HEK293 (cell line): Measurements from ENCODE around the gene FASTK.

Experiments used
- GFI1B ChIP-seq: fragments of 450-650 bp; formaldehyde crosslinking; IDR thresholded peaks from 2 replicates; pipeline ENCODE4 v1.5.1; 2016; ENCODE audit warnings: missing biosample characterization, missing genetic modification characterization
- HIC1 ChIP-seq: fragments of 450-650 bp; formaldehyde crosslinking; IDR thresholded peaks from 2 replicates; pipeline ENCODE4 v1.5.1; 2016; ENCODE audit warnings: missing biosample characterization, missing genetic modification characterization
- KLF10 ChIP-seq: fragments of 450-650 bp; IDR thresholded peaks from 2 replicates; pipeline ENCODE4 v1.5.1; 2018; ENCODE audit warnings: missing biosample characterization, mild to moderate bottlenecking, missing genetic modification characterization
- KLF7 ChIP-seq: fragments of 450-650 bp; formaldehyde crosslinking; IDR thresholded peaks from 2 replicates; pipeline ENCODE4 v1.5.1; 2016; ENCODE audit warnings: missing biosample characterization, missing genetic modification characterization, borderline replicate concordance
- MEIS1 ChIP-seq: sonication (generic); formaldehyde crosslinking; IDR thresholded peaks from 2 replicates; pipeline ENCODE4 v1.8.1; 2022; ENCODE audit warnings: missing genetic modification reagents, mild to moderate bottlenecking, borderline replicate concordance
- PATZ1 ChIP-seq: fragments of 450-650 bp; formaldehyde crosslinking; IDR thresholded peaks from 2 replicates; pipeline ENCODE4 v1.5.1; 2016; ENCODE audit warnings: missing biosample characterization, missing genetic modification characterization
- PRDM4 ChIP-seq: fragments of 450-650 bp; formaldehyde crosslinking; IDR thresholded peaks from 2 replicates; pipeline ENCODE4 v1.5.1; 2017; ENCODE audit warnings: missing biosample characterization, missing genetic modification characterization
- SETDB1 ChIP-seq: IDR thresholded peaks from one replicate; pipeline ENCODE4 v1.6.1; 2017; ENCODE audit warnings: mild to moderate bottlenecking, low read length, moderate library complexity, mixed read lengths; ENCODE audit not compliant: insufficient read length
- TRIM28 ChIP-seq: IDR thresholded peaks from 2 replicates; pipeline ENCODE4 v1.6.1; 2011; ENCODE audit warnings: low read length, control low read depth, borderline replicate concordance
- ZBTB17 ChIP-seq: fragments of 450-650 bp; formaldehyde crosslinking; IDR thresholded peaks from 2 replicates; pipeline ENCODE4 v1.5.1; 2016; ENCODE audit warnings: missing biosample characterization, missing genetic modification characterization
- ZFP41 ChIP-seq: fragments of 450-650 bp; formaldehyde crosslinking; IDR thresholded peaks from 2 replicates; pipeline ENCODE4 v1.5.1; 2016; ENCODE audit warnings: missing biosample characterization, missing genetic modification characterization, borderline replicate concordance
- ZIC2 ChIP-seq: fragments of 450-650 bp; formaldehyde crosslinking; IDR thresholded peaks from 2 replicates; pipeline ENCODE4 v1.5.1; 2016; ENCODE audit warnings: missing biosample characterization, missing genetic modification characterization
- ZNF157 ChIP-seq: fragments of 450-650 bp; formaldehyde crosslinking; IDR thresholded peaks from 2 replicates; pipeline ENCODE4 v1.5.1; 2016; ENCODE audit warnings: missing biosample characterization, missing genetic modification characterization
- ZNF19 ChIP-seq: fragments of 450-650 bp; formaldehyde crosslinking; IDR thresholded peaks from 2 replicates; pipeline ENCODE4; 2016; ENCODE audit warnings: missing biosample characterization, missing genetic modification characterization, low read depth
- ZNF2 ChIP-seq: fragments of 450-650 bp; formaldehyde crosslinking; IDR thresholded peaks from 2 replicates; pipeline ENCODE4 v1.5.1; 2016; ENCODE audit warnings: missing biosample characterization, missing genetic modification characterization
- ZNF26 ChIP-seq: fragments of 450-650 bp; formaldehyde crosslinking; IDR thresholded peaks from 2 replicates; pipeline ENCODE4 v1.5.1; 2016; ENCODE audit warnings: missing biosample characterization, missing genetic modification characterization
- ZNF362 ChIP-seq: fragments of 450-650 bp; formaldehyde crosslinking; IDR thresholded peaks from 2 replicates; pipeline ENCODE4 v1.5.1; 2016; ENCODE audit warnings: missing biosample characterization, missing genetic modification characterization
- ZNF391 ChIP-seq: fragments of 450-650 bp; formaldehyde crosslinking; IDR thresholded peaks from 2 replicates; pipeline ENCODE4 v1.5.1; 2016; ENCODE audit warnings: low read depth, missing biosample characterization, missing genetic modification characterization, borderline replicate concordance
- ZNF416 ChIP-seq: fragments of 450-650 bp; formaldehyde crosslinking; IDR thresholded peaks from 2 replicates; pipeline ENCODE4 v1.5.1; 2016; ENCODE audit warnings: missing biosample characterization, missing genetic modification characterization
- ZNF426 ChIP-seq: fragments of 450-650 bp; formaldehyde crosslinking; IDR thresholded peaks from 2 replicates; pipeline ENCODE4 v1.5.1; 2017; ENCODE audit warnings: missing biosample characterization, missing genetic modification characterization, mild to moderate bottlenecking, inconsistent platforms, moderate library complexity
- ZNF518A ChIP-seq: fragments of 450-650 bp; formaldehyde crosslinking; conservative IDR thresholded peaks from 2 replicates; pipeline ENCODE4 v1.5.1; 2016; ENCODE audit warnings: low read depth, missing biosample characterization, missing genetic modification characterization
- ZNF530 ChIP-seq: fragments of 450-650 bp; formaldehyde crosslinking; IDR thresholded peaks from 2 replicates; pipeline ENCODE4 v1.5.1; 2016; ENCODE audit warnings: low read depth, missing biosample characterization, missing genetic modification characterization
- ZNF544 ChIP-seq: fragments of 450-650 bp; formaldehyde crosslinking; IDR thresholded peaks from 2 replicates; pipeline ENCODE4 v1.5.0; 2017; ENCODE audit warnings: missing biosample characterization, missing genetic modification characterization
- ZNF701 ChIP-seq: fragments of 450-650 bp; formaldehyde crosslinking; IDR thresholded peaks from 2 replicates; pipeline ENCODE4 v1.5.1; 2016; ENCODE audit warnings: missing biosample characterization, missing genetic modification characterization
- ZNF792 ChIP-seq: fragments of 450-650 bp; formaldehyde crosslinking; IDR thresholded peaks from 2 replicates; pipeline ENCODE4 v1.5.1; 2016; ENCODE audit warnings: missing biosample characterization, missing genetic modification characterization
- ZNF843 ChIP-seq: fragments of 450-650 bp; formaldehyde crosslinking; IDR thresholded peaks from 2 replicates; pipeline ENCODE4 v1.5.1; 2016; ENCODE audit warnings: missing biosample characterization, missing genetic modification characterization

FASTK gene

GRCh38 chr7:151123822-151124464 is 43.3 kb upstream of the FASTK start (continued):
- TF ChIP-seq ZFP41 (no peak), ZBTB17 (tag by site-specific recombination) (peak; percentile 65), ZNF2 (peak; percentile 46; the same call in 1 of the 2 replicates), GFI1B (no peak), ZNF530 (tag by site-specific recombination) (no peak), ZNF416 (tag by site-specific recombination) (no peak), ZNF362 (tag by site-specific recombination) (no peak), MEIS1 (CRISPR knock-in tag) (no peak), KLF10 (tag by site-specific recombination) (no peak), ZNF426 (no peak), ZNF19 (tag by site-specific recombination) (no peak), ZNF518A (tag by site-specific recombination) (no peak), SETDB1 (no peak), ZNF26 (no peak), ZNF544 (tag by site-specific recombination) (no peak), ZNF701 (no peak), KLF7 (tag by site-specific recombination) (0 out of 2 replicates have a peak, but pooled peaks have one; percentile 8), HIC1 (tag by site-specific recombination) (no peak), ZNF843 (tag by site-specific recombination) (no peak), ZNF157 (tag by site-specific recombination) (no peak), TRIM28 (peak; percentile 45; the same call in 1 of the 2 replicates), ZNF391 (tag by site-specific recombination) (peak; percentile 44; the same call in 1 of the 2 replicates), ZNF792 (no peak), PRDM4 (tag by site-specific recombination) (no peak), PATZ1 (tag by site-specific recombination) (no peak), ZIC2 (tag by site-specific recombination) (no peak; the same call in 1 of the 2 replicates)
